Measurements from ENCODE around the gene RAPGEF4. TPM values are rescaled to one million over a fixed set of nuclear protein-coding genes. Genes with fewer than 3 reads are reported as not detected.

Gene RAPGEF4
- total and polyA plus RNA-seq, 2 of the 13 experiments (the other 11 are each of a cell fraction or from before 2014, with no cell fraction given): 0.78 to 0.91 TPM

GRCh38 chr2:173075781-173076580 is 340.3 kb downstream of the RAPGEF4 start, which contains the start of gene MAP3K20 (continued):
- peak; percentile 21; the same call in 1 of the 2 replicates for TF ChIP-seq ARID5B (CRISPR knock-in tag; IDR thresholded peaks at IDR 0.05)
- no peak for TF ChIP-seq ATF5 (CRISPR knock-in tag; IDR thresholded peaks at IDR 0.05; ENCODE audit: low read depth)
- TF ChIP-seq SNAI1 (CRISPR knock-in tag; IDR thresholded peaks at IDR 0.05; ENCODE audit: borderline replicate concordance): no peak
- TF ChIP-seq ZBTB49 (CRISPR knock-in tag; IDR thresholded peaks at IDR 0.05; ENCODE audit: borderline replicate concordance): no peak
- TF ChIP-seq ZNF672 (CRISPR knock-in tag; IDR thresholded peaks at IDR 0.05): no peak
- TF ChIP-seq ARID4A (CRISPR knock-in tag; IDR thresholded peaks at IDR 0.05; ENCODE audit: borderline replicate concordance): peak; percentile 16; the same call in 1 of the 2 replicates
- TF ChIP-seq ZBTB20 (CRISPR knock-in tag; IDR thresholded peaks at IDR 0.05; ENCODE audit: borderline replicate concordance, low read depth): no peak
- TF ChIP-seq NCOA5 (CRISPR knock-in tag; IDR thresholded peaks at IDR 0.05): no peak
- no peak for TF ChIP-seq U2AF1 (optimal IDR thresholded peaks at IDR 0.05; ENCODE audit: low read depth, low read length)
- TF ChIP-seq MAFG (CRISPR knock-in tag; IDR thresholded peaks at IDR 0.05): no peak
- TF ChIP-seq TBX2 (CRISPR knock-in tag; IDR thresholded peaks at IDR 0.05; ENCODE audit: borderline replicate concordance): no peak; the same call in 1 of the 2 replicates
- TF ChIP-seq UBTF (CRISPR knock-in tag; IDR thresholded peaks at IDR 0.05): peak; percentile 88; the same call in 1 of the 2 replicates
- TF ChIP-seq TOPORS (CRISPR knock-in tag; IDR thresholded peaks at IDR 0.05): no peak

All from HepG2 (cell line).